ENCODE measurements around the gene ANXA6.
"Not testable (repeated sequence)": the region's sequence is repeated elsewhere in the genome, so short reads cannot be mapped to it uniquely, and the experiment has no call there.

ANXA6 gene

GRCh38 chr5:151157426-151158286, at the start of gene ANXA6:
TSS of gene ANXA6 (minus strand) at chr5:151157779. CDS start at chr5:151147901, 9,878 bp downstream.
- DNase-seq: peak; percentile 77

- DNase-seq: no peak
Measured at GRCh38 chr5:151205411-151205810, 47.8 kb upstream of the ANXA6 start.

- no peak for DNase-seq
Measured at GRCh38 chr5:151204051-151204450, 46.5 kb upstream of the ANXA6 start.

- no peak for DNase-seq
Measured at GRCh38 chr5:151202381-151203139, 45.0 kb upstream of the ANXA6 start.

- no peak for DNase-seq
Measured at GRCh38 chr5:151200913-151201595, 43.5 kb upstream of the ANXA6 start.

- DNase-seq: no peak
Measured at GRCh38 chr5:151199581-151200185, 42.1 kb upstream of the ANXA6 start.

GRCh38 chr5:151198861-151199260, 41.3 kb upstream of the ANXA6 start:
- DNase-seq: no peak

- DNase-seq: not testable (repeated sequence)
Measured at GRCh38 chr5:151197291-151197600, 39.7 kb upstream of the ANXA6 start.

- no peak for DNase-seq
Measured at GRCh38 chr5:151196556-151197290, 39.1 kb upstream of the ANXA6 start.

- no peak for DNase-seq
Measured at GRCh38 chr5:151195622-151196021, 38.0 kb upstream of the ANXA6 start.

- no peak for DNase-seq
Measured at GRCh38 chr5:151192626-151193025, 35.0 kb upstream of the ANXA6 start.

- DNase-seq: no peak
Measured at GRCh38 chr5:151191661-151192060, 34.1 kb upstream of the ANXA6 start.

GRCh38 chr5:151189151-151189550, 31.6 kb upstream of the ANXA6 start:
- no peak for DNase-seq

- no peak for DNase-seq
Measured at GRCh38 chr5:151186538-151186937, 29.0 kb upstream of the ANXA6 start.

GRCh38 chr5:151186052-151186451, 28.5 kb upstream of the ANXA6 start:
- DNase-seq: no peak

- DNase-seq: no peak
Measured at GRCh38 chr5:151184316-151185042, 26.9 kb upstream of the ANXA6 start.

- no peak for DNase-seq
Measured at GRCh38 chr5:151183456-151184245, 26.1 kb upstream of the ANXA6 start.

GRCh38 chr5:151182976-151183375, 25.4 kb upstream of the ANXA6 start:
- DNase-seq: no peak

GRCh38 chr5:151182524-151182900, 24.9 kb upstream of the ANXA6 start:
- no peak for DNase-seq

- DNase-seq: no peak
Measured at GRCh38 chr5:151181818-151182523, 24.4 kb upstream of the ANXA6 start.

Data from GDM1 (cell line).